Kidney epithelial cell (primary cell): Measurements from ENCODE around the gene P2RY6. TPM values are rescaled to one million over a fixed set of nuclear protein-coding genes. Genes with fewer than 3 reads are reported as not detected.

ENCODE experiments used
- DNase-seq: peaks from one replicate; pipeline ENCODE4 v3.0.0-alpha.2; 2010; ENCODE audit warnings: low read depth
- H3K27me3 ChIP-seq: 2 replicates; pipeline ENCODE4 v1.6.0; 2011; ENCODE audit warnings: low read length; ENCODE audit not compliant: control insufficient read depth, insufficient read depth
- H3K36me3 ChIP-seq: 2 replicates; pipeline ENCODE4 v1.5.1; 2011; ENCODE audit warnings: low read length; ENCODE audit not compliant: control insufficient read depth, insufficient read depth
- H3K4me3 ChIP-seq: 2 replicates; pipeline ENCODE4 v1.5.1; 2011; ENCODE audit warnings: low read depth, mild to moderate bottlenecking, control low read depth, low read length
- CTCF ChIP-seq: IDR thresholded peaks from 2 replicates; pipeline ENCODE4 v1.5.1; 2011; ENCODE audit warnings: mild to moderate bottlenecking, moderate library complexity, low read length, control low read depth, inconsistent platforms; ENCODE audit not compliant: insufficient read depth, poor library complexity, severe bottlenecking
- total RNA-seq: library from RNA; depleted of rRNA; stranded (reverse); fragments of >200 nt; gene quantifications from 2 replicates; pipeline ENCODE4 v1.2.3, GENCODE V29; 2015

Gene P2RY6
- total RNA-seq, 1 donor from 2014 or later = 6.1 TPM

- TF ChIP-seq CTCF = no peak
- Histone ChIP-seq H3K27me3 (no peaks in the 10 kb centered on the region), H3K36me3 (no peaks in the 10 kb centered on the region), H3K4me3 (no peak overlapping the region)
- DNase-seq = no peak
Measured at GRCh38 chr11:73317373-73317772, 45.2 kb downstream of the P2RY6 start.

- DNase-seq = no peak
Measured at GRCh38 chr11:73317803-73318202, 45.7 kb downstream of the P2RY6 start.

GRCh38 chr11:73318501-73319011, 46.4 kb downstream of the P2RY6 start:
- Histone ChIP-seq H3K27me3 (no peaks in the 10 kb centered on the region), H3K4me3 (no peak overlapping the region), H3K36me3 (no peaks in the 10 kb centered on the region)
- DNase-seq = no peak
- TF ChIP-seq CTCF = no peak

More at GRCh38 chr11:73317803-73318202, 45.7 kb downstream of the P2RY6 start:
- H3K27me3 ChIP-seq = no peaks in the 10 kb centered on the region
- no peak overlapping the region for H3K4me3 ChIP-seq
- no peak for TF ChIP-seq CTCF
- no peaks in the 10 kb centered on the region for H3K36me3 ChIP-seq

- H3K4me3 ChIP-seq = no peak overlapping the region
- no peaks in the 10 kb centered on the region for H3K36me3 ChIP-seq
- H3K27me3 ChIP-seq = no peaks in the 10 kb centered on the region
- DNase-seq = no peak
- TF ChIP-seq CTCF = no peak
Measured at GRCh38 chr11:73320763-73321603, 48.8 kb downstream of the P2RY6 start.

GRCh38 chr11:73321604-73322381, 49.7 kb downstream of the P2RY6 start:
- Histone ChIP-seq H3K4me3 (no peak overlapping the region), H3K36me3 (no peaks in the 10 kb centered on the region), H3K27me3 (no peaks in the 10 kb centered on the region)
- no peak for TF ChIP-seq CTCF
- no peak for DNase-seq
